GM12874 (cell line): ENCODE data around the gene ELANE.

Experiments used
- CTCF ChIP-seq: IDR thresholded peaks from 2 replicates; pipeline ENCODE4 v1.5.1; 2011; ENCODE audit warnings: low read depth, mild to moderate bottlenecking, control low read depth, low read length, moderate library complexity; ENCODE audit not compliant: insufficient read depth

Gene ELANE

GRCh38 chr19:879711-880438 lies 27.8 kb downstream of the ELANE start:
- no peak for TF ChIP-seq CTCF

GRCh38 chr19:881385-882071 lies 29.4 kb downstream of the ELANE start:
- TF ChIP-seq CTCF = no peak

GRCh38 chr19:882871-883497 lies 30.9 kb downstream of the ELANE start:
- no peak for TF ChIP-seq CTCF

GRCh38 chr19:883661-884211 lies 31.6 kb downstream of the ELANE start:
- TF ChIP-seq CTCF = no peak

- no peak for TF ChIP-seq CTCF
Measured at GRCh38 chr19:884420-885211, 32.5 kb downstream of the ELANE start.

- no peak for TF ChIP-seq CTCF
Measured at GRCh38 chr19:885536-886224, 33.6 kb downstream of the ELANE start.

GRCh38 chr19:887072-887471 lies 35.0 kb downstream of the ELANE start:
- no peak for TF ChIP-seq CTCF
